GM12878 (cell line): ENCODE data around the gene KCNK17. TPM values are rescaled to one million over a fixed set of nuclear protein-coding genes. Genes with fewer than 3 reads are reported as not detected.

ENCODE experiments used
- ATAC-seq: fragments of 200-7000 bp; cut with Tn5 transposase; 3 replicates; pipeline ENCODE4 v1.9.1; 2020; ENCODE audit warnings: mild to moderate bottlenecking, moderate library complexity
- BruUV-seq: library from RNA; stranded (reverse); fragments of 400-500 nt; replicated peaks from 2 replicates; lab custom pipeline; 2021; lab: Mats Ljungman, UMichigan
- CTCF ChIA-PET: fragments of 300-600 bp; sonication (Branson Sonifier 250); formaldehyde crosslinking; extraction: SDS; loops from one replicate; lab custom pipeline; 2021; ENCODE audit warnings: inconsistent platforms; lab: Yijun Ruan, JAX
- POLR2A ChIA-PET: fragments of 350-600 bp; formaldehyde crosslinking; extraction: SDS; loops from one replicate; lab custom pipeline; 2021; ENCODE audit warnings: inconsistent platforms; lab: Charles Lee
- RAD21 ChIA-PET: fragments of 300-600 bp; sonication (Branson Sonifier 250); formaldehyde crosslinking; loops from one replicate; lab custom pipeline; 2023; ENCODE audit warnings: antibody characterized with exemption; ENCODE audit not compliant: unreplicated experiment; lab: Charles Lee
- SMC1A ChIA-PET: fragments of 300-600 bp; sonication (Branson Sonifier 250); formaldehyde crosslinking; loops from one replicate; lab custom pipeline; 2023; ENCODE audit not compliant: unreplicated experiment, uncharacterized antibody; lab: Charles Lee
- DNase-seq: peaks from one replicate; pipeline ENCODE4 v3.0.0-alpha.2; 2011; ENCODE audit warnings: low read depth, low spot score
- FAIRE-seq: peaks from 3 replicates; lab custom pipeline; 2011; peaks lifted over from hg19 to GRCh38; lab: Jason Lieb, UNC
- H2AFZ ChIP-seq: 2 replicates; pipeline ENCODE4 v1.6.0; 2011; ENCODE audit warnings: low read depth, low read length, control low read depth; ENCODE audit not compliant: control insufficient read depth
- H3K27ac ChIP-seq: 2 replicates; pipeline ENCODE4 v1.5.1; 2011; ENCODE audit warnings: control low read depth; ENCODE audit not compliant: control insufficient read depth, insufficient read depth
- H3K27me3 ChIP-seq, 2 experiments: replicated peaks in 1 of 2; 2 replicates each; pipeline versions ENCODE4 v1.6.0 to v1.6.1; 2011; ENCODE audit warnings: low read length in 1 of 2; ENCODE audit not compliant: control insufficient read depth in 2 of 2, insufficient read depth in 2 of 2
- H3K36me3 ChIP-seq, 2 experiments: 2 replicates each; pipeline ENCODE4 v1.5.1; 2011; ENCODE audit warnings: low read length in 1 of 2; ENCODE audit not compliant: control insufficient read depth in 2 of 2, insufficient read depth in 2 of 2
- H3K4me1 ChIP-seq: 2 replicates; pipeline ENCODE4 v1.6.1; 2011; ENCODE audit warnings: mild to moderate bottlenecking, low read length, moderate library complexity, mixed read lengths; ENCODE audit not compliant: control insufficient read depth, insufficient read depth
- H3K4me2 ChIP-seq: 2 replicates; pipeline ENCODE4 v1.6.0; 2011; ENCODE audit warnings: control low read depth; ENCODE audit not compliant: control insufficient read depth, insufficient read depth
- H3K4me3 ChIP-seq: fragments of 200-600 bp; sonication (generic); 2 replicates; pipeline ENCODE4 v1.5.1; 2016
- H3K79me2 ChIP-seq: 2 replicates; pipeline ENCODE4 v1.6.0; 2011; ENCODE audit warnings: low read length; ENCODE audit not compliant: control insufficient read depth, insufficient read depth
- H3K9ac ChIP-seq: 2 replicates; pipeline ENCODE4 v1.8.0; 2011; ENCODE audit warnings: low read length, control low read depth, mixed read lengths; ENCODE audit not compliant: control insufficient read depth, insufficient read depth
- H3K9me3 ChIP-seq: replicated peaks from 3 replicates; pipeline ENCODE4 v1.5.1; 2011; ENCODE audit warnings: mild to moderate bottlenecking, low read length; ENCODE audit not compliant: control insufficient read depth, insufficient read depth
- H4K20me1 ChIP-seq: 2 replicates; pipeline ENCODE4 v1.6.0; 2011; ENCODE audit not compliant: control insufficient read depth, insufficient read depth
- BCLAF1 ChIP-seq: fragments of 450-650 bp; IDR thresholded peaks from 2 replicates; pipeline ENCODE4 v1.6.1; 2017; ENCODE audit warnings: antibody characterized with exemption, mild to moderate bottlenecking, moderate library complexity
- CREB1 ChIP-seq: IDR thresholded peaks from 2 replicates; pipeline ENCODE4 v1.6.1; 2012; ENCODE audit warnings: low read depth, mild to moderate bottlenecking, inconsistent platforms
- ELK1 ChIP-seq: IDR thresholded peaks from 2 replicates; pipeline ENCODE4 v1.6.1; 2012; ENCODE audit warnings: low read depth, low read length, improper control_type of control experiment
- IRF5 ChIP-seq: fragments of 450-650 bp; IDR thresholded peaks from 2 replicates; pipeline ENCODE4 v1.6.1; 2017; ENCODE audit warnings: borderline replicate concordance
- RCOR1 ChIP-seq: conservative IDR thresholded peaks from 2 replicates; pipeline ENCODE4 v1.6.1; 2012; ENCODE audit warnings: low read depth, low read length, improper control_type of control experiment
- SIN3A ChIP-seq: IDR thresholded peaks from 2 replicates; pipeline ENCODE4 v1.6.1; 2012; ENCODE audit warnings: low read depth, low read length, improper control_type of control experiment
- SRF ChIP-seq, 2 experiments: IDR thresholded peaks; 2 replicates each; pipeline ENCODE4 v1.6.1; 2011; ENCODE audit warnings: low read depth in 2 of 2, low read length in 2 of 2, mild to moderate bottlenecking in 1 of 2, moderate library complexity in 1 of 2
- WGBS: methylation state at CpG from one replicate; pipeline ENCODE4 v1.1.6; 2016; ENCODE audit warnings: low lambda C conversion rate; ENCODE audit not compliant: insufficient replicate concordance, insufficient coverage; ENCODE audit errors: missing lambda C conversion rate; 5-methylcytosine and 5-hydroxymethylcytosine counted together
- in situ Hi-C: fragments of 300-500 bp; cut with MboI; formaldehyde crosslinking; loops from 9 replicates; pipeline ENCODE4 v1.14.3; 2018; ENCODE audit warnings: mixed read lengths
- intact Hi-C: fragments of 100-400 bp; cut with micrococcal nuclease; formaldehyde crosslinking; loops from one replicate; pipeline ENCODE4 v1.14.2; 2022; ENCODE audit not compliant: unreplicated experiment
- polyA plus RNA-seq, 11 experiments: library from polyadenylated mRNA; depleted of rRNA in 4 of 11; unstranded in 6 of 11; stranded (reverse) in 5 of 11; fragments of >200 nt; fragmentation: Nextera tagmentation in 4 of 11; fragmentation: Illumina TruSeq in 1 of 11; extraction: Ambion mirVana in 4 of 11; extraction: Trizol in 1 of 11; gene quantifications; 1 replicate in 1 of 11; 2 replicates in 10 of 11; pipeline versions ENCODE4 v1.2.1 to v1.2.3, GENCODE V29; 2011 to 2016; ENCODE audit warnings: inconsistent platforms in 2 of 11, missing spikeins in 2 of 11, low read depth in 1 of 11
- total RNA-seq, 4 experiments: library from RNA; depleted of rRNA in 3 of 4; stranded (reverse); fragments of >200 nt in 3 of 4; fragmentation: Illumina TruSeq in 1 of 4; extraction: Trizol in 1 of 4; gene quantifications; 2 replicates each; pipeline versions ENCODE4 v1.2.1 to v1.2.3, GENCODE V29; 2013 to 2021

The KCNK17 gene
- total and polyA plus RNA-seq, 10 of the 15 experiments (the other 5 are each of a cell fraction or from before 2014, with no cell fraction given) = not detected

- no peaks in the 10 kb centered on the region for H3K36me3 ChIP-seq
- DNase-seq (no peak), FAIRE-seq (no peak), ATAC-seq (no peak)
- POLR2A ChIA-PET = interaction anchor here (0.7 kb wide), 1 partner anchor 18 kb away, joined by 3 read pairs; no protein-coding TSS in a partner anchor
- H3K4me1 ChIP-seq = no peaks in the 10 kb centered on the region
- no peaks in the 10 kb centered on the region for H3K9me3 ChIP-seq
- CTCF ChIA-PET = interaction anchor here (1.2 kb wide), 1 partner anchor 47 kb away, joined by 3 read pairs; no protein-coding TSS in a partner anchor
- H3K9ac ChIP-seq = no peak overlapping the region
- in situ Hi-C loops = no loop called here
- H3K4me3 ChIP-seq = no peak overlapping the region
- BruUV-seq = no TSS peak
- RAD21 ChIA-PET = interaction anchor here (1.0 kb wide), 1 partner anchor 73 kb away, joined by 3 read pairs; no protein-coding TSS in a partner anchor
- intact Hi-C loops = no loop called here
- 20% methylated on average over 5 of the region's 5 CpGs for WGBS
- H2AFZ ChIP-seq = no peak overlapping the region
- H3K4me2 ChIP-seq = no peak overlapping the region
- H3K79me2 ChIP-seq = no peaks in the 10 kb centered on the region
- H3K27ac ChIP-seq = no peak overlapping the region
- SMC1A ChIA-PET = interaction anchor here (1.4 kb wide), 2 partner anchors 28 to 266 kb away, joined by 3 to 4 read pairs; no protein-coding TSS in a partner anchor
- H3K27me3 ChIP-seq = peaks cover 0 to 2% of the 10 kb centered on the region in 2 experiments; a peak in 2 of 4 replicates
- TF ChIP-seq ELK1 (no peak), BCLAF1 (no peak), SIN3A (no peak), IRF5 (no peak), SRF (IDR thresholded peaks at IDR 0.05; ENCODE audit: low read depth in 2 of 2, low read length in 2 of 2) (no peak), CREB1 (no peak), RCOR1 (no peak)
- H4K20me1 ChIP-seq = no peaks in the 10 kb centered on the region
These were observed 50.7 kb downstream of the KCNK17 start for GRCh38 chr6:39263303-39264037.
